Brain microvascular endothelial cell (primary cell): ENCODE results near the gene MAPKBP1.

Experiments used
- DNase-seq: peaks from one replicate; pipeline ENCODE4 v3.0.0-alpha.2; 2020
- H3K27ac ChIP-seq: fragments of 250-450 bp; sonication (Bioruptor Pico); 2 replicates; pipeline ENCODE4 v1.5.1; 2020; ENCODE audit warnings: mild to moderate bottlenecking, moderate library complexity
- H3K27me3 ChIP-seq: fragments of 250-450 bp; sonication (Bioruptor Pico); replicated peaks from 2 replicates; pipeline ENCODE4 v1.5.1; 2020; ENCODE audit warnings: mild to moderate bottlenecking
- H3K36me3 ChIP-seq: fragments of 250-450 bp; sonication (Bioruptor Pico); replicated peaks from 2 replicates; pipeline ENCODE4 v1.5.1; 2020; ENCODE audit warnings: mild to moderate bottlenecking
- H3K4me3 ChIP-seq: 2 replicates; pipeline ENCODE4 v1.5.1; 2011; ENCODE audit warnings: low read depth, mild to moderate bottlenecking, control low read depth, low read length, moderate library complexity
- CTCF ChIP-seq: IDR thresholded peaks from 2 replicates; pipeline ENCODE4 v1.5.1; 2011; ENCODE audit warnings: low read depth, mild to moderate bottlenecking, moderate library complexity, low read length, control low read depth, inconsistent platforms; ENCODE audit errors: missing control alignments
- in situ Hi-C: cut with HindIII; loops from 2 replicates; pipeline ENCODE4 v1.10.0; 2017; ENCODE audit warnings: low sequenced_read_pairs, low pct_ligation_motif_present

The MAPKBP1 gene

GRCh38 chr15:41855261-41855961 lies 81.1 kb downstream of the MAPKBP1 start:
- no peak overlapping the region for H3K27ac ChIP-seq
- H3K4me3 ChIP-seq: no peak overlapping the region
- H3K27me3 ChIP-seq: no peaks in the 10 kb centered on the region
- H3K36me3 ChIP-seq: no peaks in the 10 kb centered on the region
- DNase-seq: no peak
- no peak for TF ChIP-seq CTCF
- in situ Hi-C loops: no loop called here

GRCh38 chr15:41856262-41856661 lies 82.0 kb downstream of the MAPKBP1 start:
- Histone ChIP-seq H3K36me3 (no peaks in the 10 kb centered on the region), H3K27me3 (no peaks in the 10 kb centered on the region), H3K4me3 (no peak overlapping the region), H3K27ac (no peak overlapping the region)
- in situ Hi-C loops: no loop called here
- TF ChIP-seq CTCF: no peak
- no peak for DNase-seq

GRCh38 chr15:41856716-41857115 lies 82.4 kb downstream of the MAPKBP1 start:
- Histone ChIP-seq H3K4me3 (no peak overlapping the region), H3K36me3 (no peaks in the 10 kb centered on the region), H3K27ac (no peak overlapping the region), H3K27me3 (no peaks in the 10 kb centered on the region)
- in situ Hi-C loops: no loop called here
- DNase-seq: no peak
- no peak for TF ChIP-seq CTCF

DNA sequence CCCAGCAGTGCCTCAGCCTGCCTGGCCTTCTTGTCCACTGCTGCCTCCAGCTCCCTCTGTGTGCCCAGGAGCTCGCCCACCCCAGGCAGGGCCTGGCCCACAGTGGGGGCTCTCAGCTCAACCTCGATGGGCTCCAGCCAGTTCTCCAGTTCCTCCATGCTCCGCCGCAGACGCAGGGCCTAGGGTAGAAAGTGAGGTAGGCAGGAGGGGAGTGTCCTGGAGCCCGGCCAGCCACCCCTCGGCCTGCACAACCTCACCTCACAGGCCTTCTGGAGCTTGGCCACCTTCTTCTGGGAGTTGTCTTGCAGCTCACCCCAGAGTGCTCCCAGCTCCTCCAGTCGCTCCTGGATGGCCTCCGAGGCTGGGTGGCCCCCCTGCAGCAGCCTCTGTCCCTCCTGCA lies 83.0 kb downstream of the MAPKBP1 start:
- no peaks in the 10 kb centered on the region for H3K27me3 ChIP-seq
- no peak overlapping the region for H3K27ac ChIP-seq
- TF ChIP-seq CTCF: no peak
- no peaks in the 10 kb centered on the region for H3K36me3 ChIP-seq
- DNase-seq: no peak
- H3K4me3 ChIP-seq: no peak overlapping the region
- in situ Hi-C loops: no loop called here

DNA sequence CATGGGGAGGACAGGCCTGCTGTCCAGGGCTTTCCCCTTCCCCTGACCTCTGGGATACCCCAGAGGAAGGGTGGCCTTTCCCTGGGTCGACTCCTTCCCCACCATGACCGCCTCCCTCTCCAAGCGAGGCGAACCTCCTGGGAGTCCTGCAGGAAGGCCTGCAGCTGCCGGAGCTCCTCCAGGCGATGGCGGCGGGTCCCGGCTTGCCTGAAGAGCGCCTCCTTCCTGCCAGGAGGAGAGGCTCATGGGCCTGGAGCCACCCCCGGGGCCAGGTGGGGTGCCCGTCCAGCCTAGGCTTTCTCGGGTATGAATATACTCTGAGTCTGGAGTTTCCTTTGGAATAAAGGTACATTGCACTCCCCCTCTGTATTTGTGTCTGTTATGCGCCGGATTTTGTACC lies 84.5 kb downstream of the MAPKBP1 start:
- H3K27ac ChIP-seq: no peak overlapping the region
- no peak for DNase-seq
- no peak for TF ChIP-seq CTCF
- H3K27me3 ChIP-seq: no peaks in the 10 kb centered on the region
- H3K4me3 ChIP-seq: no peak overlapping the region
- in situ Hi-C loops: no loop called here
- H3K36me3 ChIP-seq: no peaks in the 10 kb centered on the region
